Skin epidermis (tissue), 12 donors: ENCODE data around the gene TMEM174.

Experiments
- H3K27ac ChIP-seq, 21 experiments: fragments of 200-600 bp; sonication (generic) in 11 of 21; one replicate each; pipeline ENCODE4 v1.5.0; 2020; ENCODE audit warnings: mild to moderate bottlenecking in 3 of 21, inconsistent platforms in 2 of 21, moderate library complexity in 2 of 21
- H3K4me3 ChIP-seq, 7 experiments: fragments of 200-600 bp; sonication (generic) in 2 of 7; one replicate each; pipeline ENCODE4 v1.5.0; 2020; ENCODE audit warnings: inconsistent platforms in 2 of 7, mild to moderate bottlenecking in 2 of 7, moderate library complexity in 1 of 7

The TMEM174 gene

GRCh38 chr5:73172951-73173350, at the start of gene TMEM174:
TMEM174 (plus strand) TSS chr5:73173193; CDS start chr5:73173244, 51 bp downstream.
- no peak within 1 kb of the TSS for H3K4me3 ChIP-seq
- no peak within 1 kb of the TSS for H3K27ac ChIP-seq

GRCh38 chr5:73125289-73125688, 47.7 kb upstream of the TMEM174 start:
- no peak overlapping the region for H3K27ac ChIP-seq

GRCh38 chr5:73126381-73126780, 46.6 kb upstream of the TMEM174 start:
- Histone ChIP-seq H3K27ac (no peak overlapping the region), H3K4me3 (no peak overlapping the region)

More at GRCh38 chr5:73125289-73125688, 47.7 kb upstream of the TMEM174 start:
- no peak overlapping the region for H3K4me3 ChIP-seq

- no peak overlapping the region for H3K4me3 ChIP-seq
- H3K27ac ChIP-seq = no peak overlapping the region
Measured at GRCh38 chr5:73126957-73127356, 46.0 kb upstream of the TMEM174 start.

- Histone ChIP-seq H3K27ac (no peak overlapping the region), H3K4me3 (no peak overlapping the region)
Measured at GRCh38 chr5:73129143-73129542, 43.9 kb upstream of the TMEM174 start.

GRCh38 chr5:73130811-73131210, 42.2 kb upstream of the TMEM174 start:
- no peak overlapping the region for H3K27ac ChIP-seq
- H3K4me3 ChIP-seq = no peak overlapping the region

- Histone ChIP-seq H3K4me3 (no peak overlapping the region), H3K27ac (no peak overlapping the region)
Measured at GRCh38 chr5:73131711-73132425, 41.1 kb upstream of the TMEM174 start.

- no peak overlapping the region for H3K27ac ChIP-seq
- no peak overlapping the region for H3K4me3 ChIP-seq
Measured at GRCh38 chr5:73132759-73133158, 40.2 kb upstream of the TMEM174 start.

- Histone ChIP-seq H3K4me3 (no peak overlapping the region), H3K27ac (no peak overlapping the region)
Measured at GRCh38 chr5:73135021-73135420, 38.0 kb upstream of the TMEM174 start.

- H3K4me3 ChIP-seq = no peak overlapping the region
- H3K27ac ChIP-seq = no peak overlapping the region
Measured at GRCh38 chr5:73135429-73136054, 37.5 kb upstream of the TMEM174 start.

- Histone ChIP-seq H3K27ac (no peak overlapping the region), H3K4me3 (no peak overlapping the region)
Measured at GRCh38 chr5:73136055-73136562, 36.9 kb upstream of the TMEM174 start.

- Histone ChIP-seq H3K4me3 (no peak overlapping the region), H3K27ac (no peak overlapping the region)
Measured at GRCh38 chr5:73137563-73138530, 35.1 kb upstream of the TMEM174 start.

- Histone ChIP-seq H3K27ac (no peak overlapping the region), H3K4me3 (no peak overlapping the region)
Measured at GRCh38 chr5:73139485-73139884, 33.5 kb upstream of the TMEM174 start.

- Histone ChIP-seq H3K4me3 (no peak overlapping the region), H3K27ac (no peak overlapping the region)
Measured at GRCh38 chr5:73140801-73141200, 32.2 kb upstream of the TMEM174 start.

- no peak overlapping the region for H3K27ac ChIP-seq
- H3K4me3 ChIP-seq = no peak overlapping the region
Measured at GRCh38 chr5:73142035-73142434, 31.0 kb upstream of the TMEM174 start.

- Histone ChIP-seq H3K27ac (no peak overlapping the region), H3K4me3 (no peak overlapping the region)
Measured at GRCh38 chr5:73143716-73144115, 29.3 kb upstream of the TMEM174 start.

GRCh38 chr5:73149540-73149939, 23.5 kb upstream of the TMEM174 start:
- H3K27ac ChIP-seq = no peak overlapping the region
- no peak overlapping the region for H3K4me3 ChIP-seq

- H3K27ac ChIP-seq = no peak overlapping the region
- no peak overlapping the region for H3K4me3 ChIP-seq
Measured at GRCh38 chr5:73150876-73151275, 22.1 kb upstream of the TMEM174 start.

- Histone ChIP-seq H3K27ac (no peak overlapping the region), H3K4me3 (no peak overlapping the region)
Measured at GRCh38 chr5:73151766-73152410, 21.1 kb upstream of the TMEM174 start.
